CD4-positive, alpha-beta T cell treated with Interleukin-17A for 4 hours (primary cell): ENCODE data around the gene VPS35L.

Experiments used
- DNase-seq: peaks from one replicate; pipeline ENCODE4 v3.0.0-alpha.2; 2020; ENCODE audit warnings: mixed read lengths

The VPS35L gene

DNA sequence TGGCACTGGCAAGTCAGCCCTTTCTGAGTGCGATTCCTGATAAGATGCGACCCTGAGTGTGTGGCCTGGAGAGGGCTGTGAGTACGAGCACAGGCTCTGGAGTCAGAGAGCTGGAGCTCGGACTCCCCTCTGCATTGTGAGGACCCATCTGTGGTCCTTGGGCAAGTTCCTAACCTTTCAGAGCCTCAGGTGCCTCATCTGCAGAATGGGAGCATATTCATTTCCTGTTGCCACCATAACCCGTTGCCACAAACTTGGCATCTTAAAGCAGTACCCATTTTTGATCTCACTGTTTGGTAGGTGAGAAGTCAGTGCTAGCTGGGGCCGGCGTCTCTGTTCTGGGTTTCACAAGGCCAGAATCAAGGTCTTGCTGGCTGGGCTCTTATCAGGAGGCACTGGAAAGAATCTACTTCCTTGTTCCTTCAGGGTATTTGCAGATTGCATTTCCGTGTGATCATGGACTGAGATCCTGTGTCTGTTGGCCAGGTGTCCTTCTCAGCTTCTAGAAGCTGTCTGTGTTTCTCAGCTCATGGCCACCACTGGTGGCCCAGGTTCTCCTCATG, 142.3 kb downstream of the VPS35L start:
- DNase-seq = no peak

DNA sequence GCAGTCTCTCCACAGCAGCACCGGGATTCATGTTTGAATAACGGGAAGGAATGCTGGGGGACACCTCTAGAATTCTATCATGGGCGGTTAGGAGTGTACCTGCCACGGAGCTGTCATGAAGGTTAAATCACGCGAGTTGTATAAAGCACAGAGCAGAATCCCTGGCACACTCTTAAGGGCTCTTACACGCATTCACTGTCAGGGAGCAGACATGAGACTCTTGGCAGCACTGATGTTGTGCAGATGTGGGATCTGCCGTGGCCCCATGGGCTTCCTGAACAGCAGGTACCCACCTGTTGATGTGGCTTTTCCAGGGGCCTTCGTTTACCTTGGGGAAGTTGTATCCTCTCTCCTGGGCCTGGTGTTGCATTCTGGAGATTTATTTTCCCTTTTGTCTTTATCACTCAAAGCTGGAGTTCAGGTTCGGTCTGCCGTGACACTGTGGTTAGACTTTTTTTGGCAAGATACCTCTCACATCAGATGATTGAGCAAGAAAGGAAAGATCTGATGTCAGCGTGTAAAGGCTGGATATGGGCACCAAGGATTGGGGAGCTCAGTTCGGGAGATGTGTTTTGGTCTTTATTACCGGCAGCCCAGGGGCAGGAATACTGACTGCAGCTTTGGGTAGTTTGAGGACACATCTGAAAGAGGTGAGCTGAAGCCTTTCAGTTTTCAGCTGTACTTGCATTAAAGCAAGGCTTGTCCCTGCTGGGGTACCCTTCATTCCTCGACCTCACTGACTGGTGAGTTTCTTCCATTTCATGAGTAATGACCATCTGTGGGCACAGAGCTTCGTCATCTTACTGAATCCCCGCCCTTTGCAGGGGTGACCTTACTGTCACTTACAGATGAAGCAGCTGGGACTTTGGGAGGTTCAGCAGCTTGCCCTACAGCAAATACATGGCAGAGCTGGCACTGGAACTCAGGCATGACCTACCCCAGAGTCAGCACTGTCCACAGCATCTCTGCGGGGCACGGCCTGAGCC, 143.3 kb downstream of the VPS35L start:
- DNase-seq = no peak

DNA sequence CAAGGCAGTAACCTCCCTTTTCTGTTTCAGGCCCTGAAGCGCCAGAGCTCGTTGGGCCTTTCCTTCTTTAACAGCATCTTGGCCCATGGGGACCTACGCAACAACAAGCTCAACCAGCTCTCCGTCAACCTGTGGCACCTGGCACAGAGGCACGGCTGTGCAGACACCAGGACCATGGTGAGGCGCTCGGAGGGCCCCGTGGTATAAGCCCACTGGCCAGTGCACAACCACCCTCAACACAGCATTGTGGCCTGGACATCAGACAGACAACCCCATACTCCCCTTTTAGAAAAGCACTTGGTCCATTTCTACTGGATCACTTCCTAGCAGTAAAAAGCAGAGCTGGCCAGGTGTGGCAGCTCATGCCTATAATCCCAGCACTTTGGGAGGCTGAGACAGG, 144.0 kb downstream of the VPS35L start:
- DNase-seq = no peak

DNA sequence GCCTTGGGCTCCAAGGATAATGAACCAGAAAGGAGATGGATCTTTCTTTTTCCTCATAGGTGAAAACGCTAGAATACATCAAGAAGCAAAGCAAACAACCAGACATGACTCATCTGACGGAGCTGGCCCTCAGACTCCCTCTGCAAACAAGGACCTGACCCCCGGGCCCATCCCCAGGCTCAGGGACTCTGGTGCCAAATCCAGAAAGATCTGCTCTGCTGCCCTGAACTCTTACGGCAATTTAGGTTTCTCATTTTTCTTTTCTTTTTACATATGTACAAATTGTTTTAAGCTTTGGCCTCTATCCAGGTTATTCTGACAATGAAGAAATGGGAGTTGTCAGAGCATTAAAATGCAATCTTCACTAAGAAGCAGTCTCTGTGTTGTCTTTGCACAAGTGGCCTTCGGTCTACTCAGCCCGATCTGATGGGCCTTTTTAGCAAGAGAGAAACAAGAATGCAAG, 144.8 kb downstream of the VPS35L start:
- no peak for DNase-seq

- no peak for DNase-seq
Observed at GRCh38 chr16:19701091-19701490, 145.6 kb downstream of the VPS35L start.

- DNase-seq = no peak
Observed at GRCh38 chr16:19703172-19703889, 147.8 kb downstream of the VPS35L start.

- DNase-seq = no peak
Observed at GRCh38 chr16:19704321-19705145, 149.0 kb downstream of the VPS35L start.

- DNase-seq = no peak
Observed at GRCh38 chr16:19705146-19705501, 149.6 kb downstream of the VPS35L start.

DNA sequence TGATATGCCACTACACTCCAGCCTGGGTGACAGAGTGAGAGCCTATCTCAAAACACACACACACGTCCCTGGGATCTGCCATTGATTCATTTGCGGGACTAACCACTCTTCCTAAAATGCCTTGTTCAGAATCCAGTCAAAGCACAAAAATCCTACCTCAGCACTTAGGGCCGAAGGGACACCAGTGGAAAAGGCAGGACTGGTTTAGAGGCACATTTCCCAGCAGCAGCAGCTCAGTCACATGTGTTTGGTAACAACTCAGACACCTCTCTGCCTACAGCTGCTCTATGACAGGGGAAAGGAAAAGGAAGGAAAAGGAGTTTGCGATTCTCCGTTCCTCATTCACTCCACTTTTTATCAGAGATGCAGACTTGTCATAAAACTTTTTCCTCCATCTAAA, 150.3 kb downstream of the VPS35L start:
- no peak for DNase-seq

DNA sequence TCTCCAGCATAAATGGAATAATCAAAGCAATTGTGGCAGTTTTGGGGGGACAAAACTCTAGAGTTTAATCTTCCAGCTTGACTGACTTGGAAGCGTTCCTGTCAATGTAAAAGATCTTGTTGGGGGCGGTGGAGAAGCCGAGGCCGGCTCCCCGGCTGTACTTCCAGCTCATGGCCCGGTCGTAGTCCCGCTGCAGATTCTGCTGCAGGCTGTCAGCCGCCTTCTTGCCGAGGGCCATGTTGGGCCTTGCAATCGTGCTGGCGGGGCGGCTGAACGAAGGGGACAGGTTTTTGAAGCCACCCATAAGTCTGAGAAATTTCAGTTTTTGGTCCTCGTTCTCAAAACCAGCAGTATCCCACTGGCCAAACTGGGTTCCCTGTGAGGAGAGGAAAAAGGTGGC, 151.3 kb downstream of the VPS35L start:
- DNase-seq = no peak

GRCh38 chr16:19707569-19708295, 152.2 kb downstream of the VPS35L start:
- no peak for DNase-seq

DNA sequence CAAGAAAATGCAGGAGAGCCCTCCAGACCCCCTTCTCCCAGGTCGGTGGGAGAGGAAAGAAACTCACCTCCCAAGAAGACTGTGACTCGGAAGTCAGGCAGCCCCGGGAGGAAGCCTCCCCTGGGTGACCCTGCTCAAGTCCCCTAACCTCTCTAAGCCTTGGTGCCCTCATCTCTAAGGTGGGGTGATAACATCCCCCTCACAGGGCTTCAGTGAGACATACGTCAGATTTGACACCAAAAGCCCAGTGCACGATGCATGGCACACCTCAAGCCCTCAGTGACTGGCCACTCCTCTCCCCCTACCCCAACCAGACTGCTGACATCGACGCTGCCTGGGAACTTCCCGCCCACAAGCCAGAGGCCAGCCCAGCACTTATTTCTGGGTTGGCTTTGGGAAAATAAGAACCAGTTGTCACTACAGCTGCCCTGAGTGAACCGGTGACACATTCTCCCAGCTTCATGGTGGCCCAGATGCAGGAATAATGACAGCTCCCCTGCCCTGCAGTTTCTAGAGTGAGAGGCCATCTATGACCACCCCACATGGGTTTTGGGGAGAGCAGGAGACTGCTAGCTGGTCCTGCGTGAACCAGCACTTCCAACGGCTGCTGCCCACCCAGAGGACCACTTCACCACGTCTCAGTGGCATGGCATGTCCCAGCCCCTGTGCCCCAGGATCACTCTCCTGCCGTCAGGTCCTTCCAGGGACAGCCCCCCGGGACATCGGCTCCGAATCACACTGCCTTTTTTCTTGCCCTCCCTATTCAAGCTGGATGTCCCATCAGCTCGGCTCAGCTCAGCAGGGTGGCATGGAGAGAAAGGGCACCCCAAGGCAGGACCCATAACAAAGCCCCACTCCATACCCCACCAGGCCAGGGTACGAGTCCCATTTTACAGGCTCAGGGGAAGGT, 153.0 kb downstream of the VPS35L start:
- no peak for DNase-seq

GRCh38 chr16:19709381-19710136, 154.1 kb downstream of the VPS35L start:
- DNase-seq = no peak

- no peak for DNase-seq
Observed at GRCh38 chr16:19710191-19710908, 154.8 kb downstream of the VPS35L start.

DNA sequence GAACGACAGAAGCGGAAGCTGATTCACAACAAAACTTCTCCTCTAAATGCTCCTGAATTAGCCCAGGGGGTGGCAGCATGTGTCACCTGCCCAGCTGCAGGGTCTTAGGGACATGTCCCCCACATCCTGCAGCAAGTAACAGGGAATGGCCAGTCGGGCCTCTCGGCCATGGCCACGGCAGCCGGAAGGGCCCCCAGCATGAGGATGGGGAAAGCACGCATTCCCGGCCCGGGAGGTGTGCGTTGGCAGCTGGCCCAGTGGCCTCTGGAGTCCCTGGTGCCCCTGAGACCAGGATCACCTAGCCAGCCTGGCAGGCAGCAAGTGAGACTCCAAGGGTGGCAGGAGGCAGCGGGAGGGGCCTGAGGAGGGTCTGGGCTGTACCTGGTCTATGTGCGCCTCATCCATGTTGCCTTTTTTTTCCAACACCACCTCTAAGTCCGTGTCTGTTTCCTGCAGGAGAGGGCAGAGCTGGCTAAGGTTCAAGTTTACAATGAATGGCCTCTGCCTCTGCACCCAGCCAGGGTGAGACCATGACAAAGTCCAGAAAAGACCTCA, 155.6 kb downstream of the VPS35L start:
- no peak for DNase-seq

GRCh38 chr16:19711643-19712042, 156.1 kb downstream of the VPS35L start:
- no peak for DNase-seq

DNA sequence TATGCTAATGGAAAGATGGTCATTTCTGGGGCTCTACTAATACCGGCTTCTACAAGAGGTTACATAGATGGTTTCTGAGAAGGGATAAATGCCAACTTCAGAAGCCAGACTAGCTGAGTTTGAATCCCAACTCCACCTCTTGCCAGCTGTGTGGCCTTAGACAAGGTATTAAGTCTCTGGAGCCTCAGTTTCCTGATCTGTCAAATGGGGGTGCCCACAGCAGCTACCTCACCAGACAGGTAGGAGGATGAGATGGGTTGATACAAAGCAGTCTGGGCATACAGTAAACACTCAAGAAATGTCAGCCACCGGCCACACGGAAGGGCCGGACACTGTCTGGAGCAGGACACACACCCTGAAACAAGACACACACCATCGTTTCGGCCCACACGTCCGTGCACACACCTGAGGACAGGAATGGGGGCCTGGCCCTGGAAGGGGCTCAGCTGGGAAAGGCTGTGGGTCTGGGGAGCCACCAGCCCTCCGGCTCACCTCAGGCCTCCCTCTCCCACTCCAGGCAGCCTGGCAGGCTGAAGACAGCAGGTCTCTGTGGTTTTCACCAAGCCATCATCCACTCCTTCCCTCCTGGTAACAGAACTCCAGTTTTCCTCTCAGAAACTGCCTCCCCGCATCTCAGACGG, 157.0 kb downstream of the VPS35L start:
- no peak for DNase-seq

DNA sequence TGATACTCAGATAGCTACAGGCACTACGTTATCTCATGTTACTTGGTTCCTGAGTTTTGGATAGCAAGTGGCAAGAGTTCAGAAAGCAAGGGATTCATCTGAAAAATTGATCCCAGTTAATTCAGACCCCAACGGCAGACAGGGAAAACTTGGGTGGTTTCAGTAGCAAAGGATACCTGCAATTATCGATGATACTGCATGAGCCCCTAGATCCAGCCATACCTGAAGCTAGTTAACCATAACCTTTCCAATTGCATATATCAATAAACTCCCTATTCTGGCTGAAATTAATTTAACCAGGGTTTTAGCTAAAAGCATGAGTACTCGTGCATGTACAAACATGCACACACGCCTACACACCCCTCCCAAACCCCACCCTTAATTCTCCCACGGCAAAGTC, 158.2 kb downstream of the VPS35L start:
- no peak for DNase-seq

DNA sequence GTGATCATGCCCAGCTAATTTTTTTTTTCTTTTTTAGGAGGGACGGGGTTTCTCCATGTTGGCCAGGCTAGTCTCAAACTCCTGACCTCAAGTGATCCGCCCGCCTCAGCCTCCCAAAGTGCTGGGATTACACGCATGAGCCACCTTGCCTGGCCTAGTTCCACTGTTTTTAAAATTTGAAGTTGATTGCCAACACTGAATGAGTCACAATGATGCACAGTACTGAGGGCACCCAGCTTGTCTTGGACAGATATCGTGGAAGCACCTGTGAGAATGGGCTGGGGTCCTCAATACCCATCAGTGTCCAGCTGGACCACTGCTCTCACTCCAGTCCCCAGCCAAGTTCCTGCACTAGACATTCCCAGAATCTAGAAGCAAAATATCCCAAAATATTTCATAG, 160.1 kb downstream of the VPS35L start:
- no peak for DNase-seq
